Activated CD4-positive, CD25-positive, alpha-beta regulatory T cell (primary cell): ENCODE data around the gene IGLL5.
A peak's percentile ranks its signal among the peaks of the same experiment; 100 is the strongest.
"Not testable (repeated sequence)": the region's sequence is repeated elsewhere in the genome, so short reads cannot be mapped to it uniquely, and the experiment has no call there.

Experiments
- DNase-seq, 4 experiments: peaks; one replicate each; lab custom pipeline; 2025; lab: John Stamatoyannopoulos, UW

Gene IGLL5

GRCh38 chr22:22884010-22884887 lies 3.4 kb upstream of the IGLL5 start:
- peak in 3 of 4 experiments; percentile 21 to 44 (median 37) for DNase-seq

GRCh38 chr22:22884888-22885840 lies 2.5 kb upstream of the IGLL5 start:
- DNase-seq: no peak

- no peak for DNase-seq
These were observed 1.1 kb upstream of the IGLL5 start for GRCh38 chr22:22886546-22886945.

DNA sequence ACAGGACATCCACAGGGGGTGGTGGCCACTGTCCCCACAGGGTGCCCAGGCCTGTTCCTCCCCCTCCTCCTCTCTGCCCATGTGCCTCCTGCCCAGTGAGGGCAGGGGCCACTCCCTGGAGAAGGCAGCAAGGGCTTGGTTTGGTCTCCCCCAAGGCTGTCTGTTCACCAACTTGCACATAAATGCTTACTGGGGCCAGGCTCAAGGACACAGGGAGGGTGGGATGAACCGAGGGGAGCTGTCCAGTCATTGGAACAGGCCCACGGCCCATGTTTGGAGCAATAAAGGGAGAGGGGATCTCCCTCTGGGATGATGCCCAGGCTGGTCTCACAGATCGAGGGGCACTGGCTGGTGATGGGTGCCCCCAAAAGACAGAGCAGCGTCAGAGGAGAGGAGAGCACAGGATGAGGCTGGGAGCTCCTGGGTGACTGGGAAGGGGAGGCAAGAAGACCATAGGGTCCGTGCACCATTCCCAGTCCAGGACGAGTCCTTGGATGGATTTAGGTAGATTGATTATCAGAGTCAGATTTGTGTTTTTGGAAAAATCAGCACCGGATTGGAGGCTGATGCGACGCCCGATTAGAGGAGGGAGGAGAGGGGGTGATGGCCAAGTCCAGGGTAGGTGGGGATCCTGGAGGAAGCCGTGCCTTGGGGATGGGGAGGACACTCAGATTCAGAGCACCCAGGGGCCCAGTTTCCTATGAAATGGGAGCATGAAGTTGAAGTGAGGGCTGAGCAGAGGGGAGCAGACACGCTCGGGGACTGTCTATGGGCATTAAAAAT lies 1.1 kb downstream of the IGLL5 start:
- DNase-seq: no peak

DNA sequence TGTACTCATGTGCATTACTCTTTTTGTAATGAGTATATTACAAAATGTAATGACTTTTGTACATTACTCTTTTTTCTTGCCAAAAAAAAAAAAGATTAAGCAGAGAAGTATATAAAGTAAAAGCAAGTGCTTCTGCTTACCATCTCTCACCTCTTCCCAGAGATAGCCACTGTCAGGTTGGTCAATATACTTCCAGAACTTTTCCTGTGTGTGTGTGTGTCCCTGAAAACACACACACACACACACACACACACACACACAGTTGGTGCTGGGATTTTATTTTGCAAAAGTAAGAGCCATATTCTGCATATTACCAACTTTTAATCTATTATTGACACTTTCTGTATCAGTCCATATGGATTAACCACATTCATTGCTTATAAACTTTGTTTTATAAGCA lies 2.5 kb downstream of the IGLL5 start:
- DNase-seq: no peak

DNA sequence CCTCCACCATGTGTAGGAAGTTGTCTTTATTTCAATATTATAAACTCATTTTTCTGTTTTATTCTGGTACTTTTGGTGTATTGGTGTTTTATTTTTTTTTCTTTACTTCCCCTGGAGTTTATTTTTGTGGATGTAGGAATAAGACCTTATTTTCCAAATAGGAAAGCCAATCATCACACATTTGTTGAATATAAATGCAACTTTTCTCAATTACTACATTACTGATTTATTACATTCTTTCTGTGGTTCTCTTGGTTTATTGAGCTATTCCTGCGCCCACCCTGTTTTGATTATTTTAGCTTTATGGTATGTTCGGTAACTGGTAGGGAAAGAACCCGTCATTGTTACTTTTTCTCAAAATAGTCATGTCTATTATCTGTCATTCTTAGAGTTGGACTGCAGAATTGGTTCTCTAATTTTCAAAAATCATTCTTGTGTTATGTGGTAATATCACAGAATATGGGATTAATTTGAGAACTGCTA lies 3.6 kb downstream of the IGLL5 start:
- DNase-seq: no peak

GRCh38 chr22:22892096-22893052 lies 4.8 kb downstream of the IGLL5 start:
- no peak for DNase-seq

DNA sequence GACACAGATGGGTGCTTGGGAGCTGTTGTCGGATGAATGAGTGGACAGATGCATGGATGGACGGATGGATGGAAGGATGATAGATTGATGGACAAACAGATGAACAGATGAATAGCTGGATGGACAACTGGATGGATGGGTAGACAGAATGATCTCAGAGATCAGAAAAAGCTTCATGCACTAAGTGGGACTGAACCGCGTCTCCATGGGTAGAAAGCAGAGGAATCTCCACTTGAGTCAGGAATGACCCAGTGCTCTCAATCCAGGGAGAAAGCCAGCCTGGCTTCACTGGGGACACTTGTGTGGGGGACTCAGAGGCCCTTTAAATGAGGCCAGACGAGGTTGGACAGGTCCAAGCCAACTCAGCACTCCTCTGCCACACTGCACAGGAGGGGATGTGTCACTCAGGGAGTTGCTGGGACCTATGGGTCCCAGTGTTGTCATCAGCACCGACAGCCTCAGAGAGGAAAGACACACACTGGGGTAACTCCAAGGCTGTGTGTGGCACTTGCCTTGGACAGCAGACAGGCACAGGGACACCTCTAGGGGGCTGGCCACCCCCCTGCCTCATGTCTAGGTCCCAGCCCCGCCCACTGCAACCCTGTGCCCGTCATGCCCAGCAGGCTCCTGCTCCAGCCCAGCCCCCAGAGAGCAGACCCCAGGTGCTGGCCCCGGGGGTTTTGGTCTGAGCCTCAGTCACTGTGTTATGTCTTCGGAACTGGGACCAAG lies 5.6 kb downstream of the IGLL5 start:
- no peak for DNase-seq

DNA sequence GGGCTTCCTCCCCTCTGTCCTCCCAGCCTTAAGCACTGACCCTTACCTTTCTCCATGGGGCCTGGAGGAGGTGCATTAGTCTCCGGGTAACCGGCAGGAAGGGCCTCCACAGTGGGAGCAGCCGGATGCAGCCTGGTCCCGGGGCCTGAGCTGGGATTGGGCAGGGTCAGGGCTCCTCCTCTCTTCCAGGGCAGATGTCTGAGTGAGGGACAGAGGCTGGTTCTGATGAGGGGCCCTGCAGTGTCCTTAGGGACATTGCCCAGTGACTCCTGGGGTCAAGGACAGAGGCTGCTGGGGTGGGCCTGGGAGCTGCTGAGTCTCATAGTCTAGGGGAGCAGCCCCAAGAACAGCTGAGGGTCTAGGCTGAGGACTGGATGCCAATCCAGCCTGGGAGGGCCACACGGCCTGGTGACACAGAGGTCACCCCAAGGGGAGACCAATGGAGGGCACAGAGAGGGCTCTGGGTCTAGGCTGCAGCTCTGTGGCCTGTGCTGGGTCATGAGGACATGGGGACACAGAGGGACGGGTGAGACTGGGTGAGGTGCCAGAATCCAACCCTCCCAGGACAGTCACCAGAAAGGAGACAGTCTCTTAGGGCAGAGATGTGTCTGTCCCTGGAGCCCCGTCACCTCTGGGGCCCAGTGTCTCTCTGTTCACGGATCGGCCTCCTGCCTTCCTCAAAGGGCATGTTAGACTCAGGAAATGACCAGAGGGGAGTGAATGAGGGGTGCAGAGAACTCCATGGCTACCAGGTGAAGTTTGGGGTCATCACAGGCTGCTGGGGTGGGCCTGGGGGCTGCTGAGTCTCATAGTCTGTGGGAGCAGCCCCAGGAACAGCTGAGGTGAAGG lies 6.5 kb downstream of the IGLL5 start:
- no peak for DNase-seq

GRCh38 chr22:22894740-22895731 lies 7.4 kb downstream of the IGLL5 start:
- DNase-seq: no peak

- DNase-seq: no peak
These were observed 8.3 kb downstream of the IGLL5 start for GRCh38 chr22:22895776-22896445.

DNA sequence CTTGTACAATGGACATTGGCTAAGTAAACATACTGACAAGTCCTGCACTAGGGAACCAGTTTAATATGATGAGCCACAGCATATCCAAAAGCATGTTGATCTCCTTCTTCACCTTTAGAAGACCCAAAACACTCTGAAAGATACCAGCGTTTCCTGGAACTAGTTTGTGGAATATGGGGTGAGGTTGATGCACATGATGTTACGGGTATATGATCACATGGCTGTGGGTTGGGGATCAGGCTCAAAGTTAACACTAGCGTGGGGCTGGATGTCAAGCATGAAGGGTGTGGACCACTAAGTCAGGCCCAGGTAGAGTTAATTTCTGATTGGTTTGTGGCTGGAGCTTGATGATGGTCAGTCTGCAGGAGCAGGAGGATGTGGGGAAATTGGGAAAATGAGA lies 9.0 kb downstream of the IGLL5 start:
- no peak for DNase-seq

GRCh38 chr22:22897091-22897490 lies 9.5 kb downstream of the IGLL5 start:
- no peak for DNase-seq

- DNase-seq: no peak
These were observed 10.3 kb downstream of the IGLL5 start for GRCh38 chr22:22897947-22898346.

GRCh38 chr22:22898411-22898950 lies 10.9 kb downstream of the IGLL5 start:
- not testable (repeated sequence) for DNase-seq

GRCh38 chr22:22899342-22900080 lies 11.9 kb downstream of the IGLL5 start:
- not testable (repeated sequence) for DNase-seq
